Uterus (tissue), 4 donors: ENCODE data around the gene CGB3. TPM values are rescaled to one million over a fixed set of nuclear protein-coding genes. Genes with fewer than 3 reads are reported as not detected.
"Not testable (repeated sequence)": the region's sequence is repeated elsewhere in the genome, so short reads cannot be mapped to it uniquely, and the experiment has no call there.

Experiments used
- DNase-seq, 2 donors: peaks; one replicate each; pipeline ENCODE4 v3.0.0-alpha.2; 2019 to 2020
- H3K27ac ChIP-seq, 2 donors: fragments of 200-600 bp; sonication (generic); 1 replicate in 1 of 2; 2 replicates in 1 of 2; pipeline ENCODE4 v1.5.1; 2016 to 2018
- H3K27me3 ChIP-seq, 2 donors: fragments of 200-600 bp; sonication (generic); one replicate each; pipeline ENCODE4 v1.5.1; 2018 to 2019; ENCODE audit warnings: control low read depth in 1 of 2
- H3K36me3 ChIP-seq, 2 donors: fragments of 200-600 bp; sonication (generic); one replicate each; pipeline ENCODE4 v1.5.1; 2019; ENCODE audit warnings: control low read depth in 1 of 2
- H3K4me1 ChIP-seq, 2 donors: fragments of 200-600 bp; sonication (generic); one replicate each; pipeline ENCODE4 v1.5.1; 2018 to 2019; ENCODE audit warnings: control low read depth in 1 of 2
- H3K4me3 ChIP-seq, 2 donors: fragments of 200-600 bp; sonication (generic); 1 replicate in 1 of 2; 2 replicates in 1 of 2; pipeline ENCODE4 v1.5.1; 2018 to 2019; ENCODE audit warnings: mild to moderate bottlenecking in 1 of 2
- H3K9me3 ChIP-seq, 2 donors: fragments of 200-600 bp; sonication (generic); one replicate each; pipeline ENCODE4 v1.5.1; 2019; ENCODE audit warnings: control low read depth in 1 of 2
- CTCF ChIP-seq, 4 experiments: fragments of 200-600 bp in 2 of 4; fragments of 450-650 bp in 2 of 4; sonication (generic) in 2 of 4; IDR thresholded peaks; one replicate each; pipeline ENCODE4 v1.5.1; 2016 to 2019; ENCODE audit warnings: antibody characterized with exemption in 4 of 4, mild to moderate bottlenecking in 2 of 4, moderate library complexity in 1 of 4
- POLR2A ChIP-seq, 2 donors: fragments of 450-650 bp; IDR thresholded peaks; one replicate each; pipeline ENCODE4 v1.6.1; 2016; ENCODE audit warnings: antibody characterized with exemption in 2 of 2, mild to moderate bottlenecking in 1 of 2, moderate library complexity in 1 of 2
- intact Hi-C: fragments of 100-400 bp; cut with DNase I; formaldehyde crosslinking; loops from one replicate; pipeline ENCODE4 v1.15.1; 2023; ENCODE audit warnings: low total_unique reads
- total RNA-seq, 4 donors: library from RNA; depleted of rRNA in 3 of 4; stranded (reverse); fragments of >200 nt in 3 of 4; gene quantifications; one replicate each; pipeline versions ENCODE4 v1.1.0 to v1.2.4, GENCODE V29; 2014 to 2023
- donor health status: DM: yes; HTN: yes; CAD: no.

The CGB3 gene
- total RNA-seq, 4 donors from 2014 or later = not detected

DNA sequence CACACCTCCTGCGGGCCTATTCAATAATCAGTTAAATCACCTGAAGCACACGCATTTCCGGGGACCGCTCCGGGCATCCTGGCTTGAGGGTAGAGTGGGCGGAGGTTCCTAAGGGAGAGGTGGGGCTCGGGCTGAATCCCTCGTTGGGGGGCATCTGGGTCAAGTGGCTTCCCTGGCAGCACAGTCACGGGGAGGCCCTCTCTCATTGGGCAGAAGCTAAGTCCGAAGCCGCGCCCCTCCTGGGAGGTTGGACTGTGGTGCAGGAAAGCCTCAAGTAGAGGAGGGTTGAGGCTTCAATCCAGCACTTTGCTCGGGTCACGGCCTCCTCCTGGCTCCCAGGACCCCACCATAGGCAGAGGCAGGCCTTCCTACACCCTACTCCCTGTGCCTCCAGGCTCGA lies 19.4 kb upstream of the CGB3 start, which contains the start of gene CGB5:
Gene CGB5, plus strand, starts transcription at position 301 of the 400 bp plus-strand sequence. CDS start 362 bp downstream, outside the sequence.
- H3K9me3 ChIP-seq, DNase-seq, H3K4me1 ChIP-seq, H3K27ac ChIP-seq, H3K27me3 ChIP-seq, H3K36me3 ChIP-seq, intact Hi-C loops, H3K4me3 ChIP-seq: not testable (repeated sequence)

GRCh38 chr19:49042666-49043065 lies 18.5 kb upstream of the CGB3 start:
- H3K4me1 ChIP-seq, DNase-seq, H3K36me3 ChIP-seq, H3K27me3 ChIP-seq, H3K4me3 ChIP-seq, intact Hi-C loops, H3K9me3 ChIP-seq, H3K27ac ChIP-seq: not testable (repeated sequence)

DNA sequence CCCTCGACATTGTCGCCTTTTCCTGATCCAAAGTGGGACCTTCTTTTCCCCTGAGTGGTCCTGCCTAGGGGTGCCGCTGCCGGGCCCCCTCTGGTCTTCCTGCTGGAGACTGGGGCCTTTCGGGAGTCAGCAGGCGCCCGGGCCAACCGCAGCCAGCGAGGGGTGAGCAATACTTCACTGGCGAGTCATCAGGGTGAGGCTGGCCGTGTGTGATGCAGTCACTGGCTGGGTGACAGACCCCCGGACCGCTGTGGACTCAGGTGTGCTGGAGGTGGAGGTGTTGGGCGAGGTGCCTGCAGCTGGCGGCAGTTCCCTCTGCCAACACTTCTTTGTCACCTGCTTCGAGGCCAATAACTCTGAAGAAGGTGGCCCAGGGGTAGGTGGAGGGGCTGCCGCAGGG lies 18.0 kb upstream of the CGB3 start:
- no peaks in the 10 kb centered on the region for H3K27me3 ChIP-seq
- TF ChIP-seq POLR2A (IDR thresholded peaks at IDR 0.05) (no peak), CTCF (IDR thresholded peaks at IDR 0.05) (no peak)
- no peaks in the 10 kb centered on the region for H3K9me3 ChIP-seq
- DNase-seq = no peak
- H3K4me1 ChIP-seq = no peaks in the 10 kb centered on the region
- intact Hi-C loops = no loop called here
- no peak overlapping the region for H3K27ac ChIP-seq
- H3K4me3 ChIP-seq = no peak overlapping the region
- no peaks in the 10 kb centered on the region for H3K36me3 ChIP-seq

GRCh38 chr19:49039736-49040135 lies 15.6 kb upstream of the CGB3 start:
- H3K4me3 ChIP-seq, DNase-seq, H3K36me3 ChIP-seq, H3K27me3 ChIP-seq, intact Hi-C loops, H3K27ac ChIP-seq, H3K9me3 ChIP-seq, H3K4me1 ChIP-seq: not testable (repeated sequence)

DNA sequence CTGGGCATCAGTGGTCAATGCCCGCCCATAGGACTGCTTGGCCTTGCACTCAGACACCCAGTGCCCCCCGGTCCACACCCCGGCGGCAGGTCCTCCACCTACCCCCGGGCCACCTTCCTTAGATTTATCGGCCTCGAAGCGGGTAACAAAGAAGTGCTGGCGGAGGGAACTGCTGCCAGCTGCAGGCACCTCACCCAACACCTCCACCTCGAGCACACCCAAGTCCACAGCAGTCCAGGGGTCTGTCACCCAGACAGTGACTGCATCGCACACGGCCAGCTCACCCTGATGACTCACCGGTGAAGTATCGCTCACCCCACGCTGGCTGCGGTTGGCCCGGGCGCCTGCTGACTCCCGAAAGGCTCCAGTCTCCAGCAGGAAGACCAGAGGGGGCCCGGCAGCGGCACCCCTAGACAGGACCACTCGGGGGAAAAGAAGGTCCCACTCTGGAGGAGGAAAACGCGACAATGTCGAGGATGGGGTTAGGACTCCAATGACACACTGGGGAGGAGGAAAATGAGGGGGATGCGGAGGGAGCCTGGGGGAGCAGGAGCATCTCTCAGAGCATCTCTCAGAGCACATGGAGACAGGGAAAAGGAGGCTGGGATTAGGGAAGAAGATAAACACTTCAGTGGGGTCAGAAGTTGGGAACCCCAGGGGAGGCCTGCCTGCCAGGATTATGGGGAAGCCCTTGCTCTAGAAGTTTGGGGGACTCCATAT lies 14.6 kb upstream of the CGB3 start:
- H3K4me3 ChIP-seq, H3K27ac ChIP-seq, H3K27me3 ChIP-seq, H3K4me1 ChIP-seq, DNase-seq, intact Hi-C loops, H3K36me3 ChIP-seq, H3K9me3 ChIP-seq: not testable (repeated sequence)

DNA sequence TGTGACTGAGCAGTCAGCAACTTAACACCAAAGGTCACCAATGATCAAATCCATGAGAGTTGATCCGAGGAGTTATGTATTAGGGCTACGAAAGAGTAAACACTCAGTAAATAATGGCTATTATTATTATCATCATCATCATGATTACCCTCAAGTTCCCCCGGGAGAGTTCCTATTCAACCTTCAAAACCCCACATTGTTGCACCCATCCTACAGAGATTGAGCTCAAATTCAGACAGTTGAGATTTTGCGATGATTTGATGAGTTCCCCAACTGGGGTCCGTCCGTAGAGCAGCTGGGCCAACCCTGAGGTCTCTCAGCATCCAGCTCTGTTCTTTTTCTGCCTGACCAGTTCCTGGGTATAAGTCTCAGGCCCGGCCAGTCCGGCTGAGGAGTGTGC lies 14.0 kb upstream of the CGB3 start:
- H3K36me3 ChIP-seq, DNase-seq, H3K4me3 ChIP-seq, H3K27me3 ChIP-seq, H3K27ac ChIP-seq, intact Hi-C loops, H3K4me1 ChIP-seq, H3K9me3 ChIP-seq: not testable (repeated sequence)

GRCh38 chr19:49036815-49037214 lies 12.7 kb upstream of the CGB3 start, which contains the start of gene CGB1:
Gene CGB1 (minus strand): TSS chr19:49036895. CDS start chr19:49036711, 184 bp downstream.
- H3K9me3 ChIP-seq, H3K27me3 ChIP-seq, H3K4me3 ChIP-seq, intact Hi-C loops, H3K27ac ChIP-seq, DNase-seq, H3K4me1 ChIP-seq, H3K36me3 ChIP-seq: not testable (repeated sequence)

DNA sequence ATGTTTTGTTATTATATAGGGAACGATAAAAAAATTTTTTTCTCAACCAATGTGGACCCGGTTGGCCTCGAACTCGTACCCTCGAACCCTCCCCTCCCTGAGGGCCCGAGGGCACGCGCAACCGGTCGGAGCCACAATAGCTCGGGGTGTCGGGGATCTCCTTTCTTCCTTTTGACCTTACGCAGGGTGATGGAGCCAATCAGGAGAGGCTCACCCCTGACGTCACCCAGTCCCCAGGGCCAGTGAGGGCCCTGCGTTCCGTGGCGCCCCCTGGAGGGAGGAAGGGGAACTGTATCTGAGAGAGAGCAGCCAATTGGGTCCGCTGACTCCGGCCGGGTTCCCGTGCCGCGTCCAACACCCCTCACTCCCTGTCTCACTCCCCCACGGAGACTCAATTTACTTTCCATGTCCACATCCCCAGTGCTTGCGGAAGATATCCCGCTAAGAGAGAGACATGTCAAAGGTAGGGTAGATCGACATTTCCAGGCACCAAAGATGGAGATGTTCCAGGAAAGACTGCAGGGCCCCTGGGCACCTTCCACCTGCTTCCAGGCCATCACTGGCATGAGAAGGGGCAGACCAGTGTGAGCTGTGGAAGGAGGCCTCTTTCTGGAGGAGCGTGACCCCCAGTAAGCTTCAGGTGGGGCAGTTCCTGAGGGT lies 7.6 kb upstream of the CGB3 start, which contains the start of gene CGB2:
Gene CGB2, plus strand, starts transcription at position 249 of the 660 bp plus-strand sequence. Its CDS starts 206 bp downstream, at position 455.
- H3K9me3 ChIP-seq, H3K4me1 ChIP-seq, H3K27me3 ChIP-seq, H3K36me3 ChIP-seq, DNase-seq, H3K27ac ChIP-seq, intact Hi-C loops, H3K4me3 ChIP-seq: not testable (repeated sequence)

DNA sequence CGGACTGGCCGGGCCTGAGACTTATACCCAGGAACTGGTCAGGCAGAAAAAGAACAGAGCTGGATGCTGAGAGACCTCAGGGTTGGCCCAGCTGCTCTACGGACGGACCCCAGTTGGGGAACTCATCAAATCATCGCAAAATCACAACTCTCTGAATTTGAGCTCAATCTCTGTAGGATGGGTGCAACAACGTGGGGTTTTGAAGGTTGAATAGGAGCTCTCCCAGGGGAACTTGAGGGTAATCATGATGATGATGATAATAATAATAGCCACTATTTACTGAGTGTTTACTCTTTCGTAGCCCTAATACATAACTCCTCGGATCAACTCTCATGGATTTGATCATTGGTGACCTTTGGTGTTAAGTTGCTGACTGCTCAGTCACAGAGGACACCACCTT lies 6.2 kb upstream of the CGB3 start:
- intact Hi-C loops, H3K27me3 ChIP-seq, H3K9me3 ChIP-seq, DNase-seq, H3K27ac ChIP-seq, H3K36me3 ChIP-seq, H3K4me3 ChIP-seq, H3K4me1 ChIP-seq: not testable (repeated sequence)

- H3K27ac ChIP-seq, H3K4me3 ChIP-seq, DNase-seq, H3K9me3 ChIP-seq, H3K36me3 ChIP-seq, intact Hi-C loops, H3K27me3 ChIP-seq, H3K4me1 ChIP-seq: not testable (repeated sequence)
These were observed 5.6 kb upstream of the CGB3 start for GRCh38 chr19:49029749-49030148.

GRCh38 chr19:49028686-49029085 lies 4.6 kb upstream of the CGB3 start:
- H3K4me1 ChIP-seq, H3K4me3 ChIP-seq, DNase-seq, H3K9me3 ChIP-seq, H3K27ac ChIP-seq, intact Hi-C loops, H3K36me3 ChIP-seq, H3K27me3 ChIP-seq: not testable (repeated sequence)

DNA sequence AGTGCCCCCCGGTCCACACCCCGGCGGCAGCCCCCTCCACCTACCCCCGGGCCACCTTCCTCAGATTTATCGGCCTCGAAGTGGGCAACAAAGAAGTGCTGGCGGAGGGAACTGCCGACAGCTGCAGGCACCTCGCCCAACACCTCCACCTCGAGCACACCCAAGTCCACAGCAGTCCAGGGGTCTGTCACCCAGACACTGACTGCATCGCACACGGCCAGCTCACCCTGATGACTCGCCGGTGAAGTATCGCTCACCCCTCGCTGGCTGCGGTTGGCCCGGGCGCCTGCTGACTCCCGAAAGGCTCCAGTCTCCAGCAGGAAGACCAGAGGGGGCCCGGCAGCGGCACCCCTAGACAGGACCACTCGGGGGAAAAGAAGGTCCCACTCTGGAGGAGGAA lies 1.5 kb upstream of the CGB3 start:
- H3K27ac ChIP-seq, H3K9me3 ChIP-seq, DNase-seq, H3K4me1 ChIP-seq, H3K36me3 ChIP-seq, H3K4me3 ChIP-seq, intact Hi-C loops, H3K27me3 ChIP-seq: not testable (repeated sequence)
